ENCODE results near the gene EIF4EBP2.
A peak's percentile ranks its signal among the peaks of the same experiment; 100 is the strongest.

Gene EIF4EBP2

GRCh38 chr10:70459774-70460490, 56.0 kb downstream of the EIF4EBP2 start:
- no peak for DNase-seq (ENCODE audit: low read depth in 2 of 3, low spot score in 2 of 3)

GRCh38 chr10:70461397-70462348, 57.7 kb downstream of the EIF4EBP2 start:
- DNase-seq (ENCODE audit: low read depth in 2 of 3, low spot score in 2 of 3) = no peak

- DNase-seq (ENCODE audit: low read depth in 2 of 3, low spot score in 2 of 3) = no peak
Measured at GRCh38 chr10:70462349-70462984, 58.5 kb downstream of the EIF4EBP2 start.

GRCh38 chr10:70465278-70465677, 61.3 kb downstream of the EIF4EBP2 start:
- DNase-seq (ENCODE audit: low read depth in 2 of 3, low spot score in 2 of 3) = no peak

GRCh38 chr10:70465832-70466231, 61.9 kb downstream of the EIF4EBP2 start:
- DNase-seq (ENCODE audit: low read depth in 2 of 3, low spot score in 2 of 3) = no peak

GRCh38 chr10:70466951-70467350, 63.0 kb downstream of the EIF4EBP2 start:
- DNase-seq (ENCODE audit: low read depth in 2 of 3, low spot score in 2 of 3) = no peak

- no peak for DNase-seq (ENCODE audit: low read depth in 2 of 3, low spot score in 2 of 3)
Measured at GRCh38 chr10:70472799-70473454, 69.0 kb downstream of the EIF4EBP2 start.

GRCh38 chr10:70474780-70475179, 70.8 kb downstream of the EIF4EBP2 start:
- DNase-seq (ENCODE audit: low read depth in 2 of 3, low spot score in 2 of 3) = no peak

GRCh38 chr10:70475661-70476060, 71.7 kb downstream of the EIF4EBP2 start:
- no peak for DNase-seq (ENCODE audit: low read depth in 2 of 3, low spot score in 2 of 3)

GRCh38 chr10:70476249-70477035, 72.5 kb downstream of the EIF4EBP2 start:
- no peak for DNase-seq (ENCODE audit: low read depth in 2 of 3, low spot score in 2 of 3)

GRCh38 chr10:70477661-70478162, 73.8 kb downstream of the EIF4EBP2 start:
- peak in 1 of 3 experiments; percentile 51 for DNase-seq (ENCODE audit: low read depth in 2 of 3, low spot score in 2 of 3)
